Measurements from ENCODE around the gene ABI2. TPM values are rescaled to one million over a fixed set of nuclear protein-coding genes. Genes with fewer than 3 reads are reported as not detected.
A peak's percentile ranks its signal among the peaks of the same experiment; 100 is the strongest.

The ABI2 gene
- 10 to 100 TPM; 19.3 to 21.0 TPM for total RNA-seq
- 19.1 TPM for polyA plus RNA-seq (2013, experiment 1 of 2)
- 18.9 TPM for polyA plus RNA-seq (2013, experiment 2 of 2)
- 11.6 to 76.8 (median 38.0) reads per million in 172 experiments for total RNA-seq

DNA sequence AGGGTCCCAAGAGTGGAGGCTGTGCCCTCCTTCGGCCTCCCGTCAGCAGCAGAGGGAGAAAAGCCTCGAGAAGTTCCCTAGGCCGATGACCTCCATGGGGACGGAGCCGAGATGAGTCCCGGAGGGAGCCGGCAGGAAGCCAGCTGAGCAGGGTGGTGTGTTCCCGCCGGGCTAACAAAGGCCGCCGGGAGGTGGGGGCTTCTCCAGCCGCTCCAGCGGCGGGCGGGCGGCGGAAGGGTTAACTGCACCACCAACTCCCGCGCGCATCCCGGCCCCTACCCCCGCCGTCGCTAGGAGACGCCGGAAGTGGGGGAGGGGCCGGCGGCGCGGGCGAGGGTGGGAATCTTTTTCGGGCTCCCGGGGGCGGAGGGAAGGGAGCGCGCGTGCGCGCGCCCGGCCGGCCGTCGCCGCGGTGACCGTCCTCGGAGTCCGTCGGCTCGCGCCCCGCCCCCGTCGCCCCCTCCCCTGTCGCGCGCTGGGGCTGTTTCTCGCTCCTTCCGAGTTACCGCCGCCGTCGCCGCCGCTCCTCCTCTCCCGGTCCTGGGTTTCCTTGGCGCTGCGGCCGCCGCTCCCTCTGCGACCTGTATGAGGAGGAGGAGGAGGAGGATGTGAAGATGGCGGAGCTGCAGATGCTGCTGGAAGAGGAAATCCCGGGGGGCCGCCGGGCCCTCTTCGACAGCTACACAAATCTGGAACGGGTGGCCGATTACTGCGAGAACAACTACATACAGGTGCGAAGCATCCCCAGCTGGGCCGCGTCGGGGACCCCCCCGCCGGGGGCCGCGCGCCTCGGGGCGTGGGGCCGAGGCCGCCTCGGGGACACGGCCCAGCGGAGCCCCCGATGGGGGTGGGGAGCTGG is at the start of gene ABI2:
ABI2 (plus strand) TSS at position 494 of the 859 bp plus-strand sequence; CDS start at position 615, 121 bp downstream.
- ChIA-PET CTCF (interaction anchor here (0.7 kb wide), 1 partner anchor 16 kb away, joined by 3 read pairs; no protein-coding TSS in a partner anchor), POLR2A (interaction anchor here (1.1 to 1.7 kb wide), 2 partner anchors 19 to 89 kb away, joined by 3 to 12 read pairs; partner anchors contain the start of gene CYP20A1)
- ATAC-seq (ENCODE audit: poor library complexity) (peak; percentile 68), DNase-seq (peak; percentile 15 to 79 (median 56))
- H3K9me3 ChIP-seq (ENCODE audit: control insufficient read depth in 1 of 2, insufficient read depth in 1 of 2, low read length in 2 of 2), result no peaks in the 10 kb centered on the region
- H3K27me3 ChIP-seq (ENCODE audit: control insufficient read depth in 1 of 2, insufficient read depth in 2 of 2, low read length in 2 of 2), result no peaks in the 10 kb centered on the region
- intact Hi-C loops (cut with DNase I, micrococcal nuclease), result loop anchor here in 1 of 2 experiments (5.0 kb wide), 1 partner anchor 91 kb away; the partner anchor contains the start of gene CYP20A1
- peak within 1 kb of the TSS; percentile 92 for H3K4me3 Mint-ChIP-seq
- H3K36me3 ChIP-seq (ENCODE audit: insufficient read depth, low read length), result no peaks in the 10 kb centered on the region
- peak within 1 kb of the TSS; percentile 78 for H3K27ac Mint-ChIP-seq
- no peaks in the 10 kb centered on the region for H3K27me3 Mint-ChIP-seq
- peaks cover 6% of the 10 kb centered on the region for H3K36me3 Mint-ChIP-seq (ENCODE audit: low read depth)
- H3K9me3 Mint-ChIP-seq, result no peaks in the 10 kb centered on the region
- H3K4me1 Mint-ChIP-seq (ENCODE audit: low read depth), result peaks cover 32% of the 10 kb centered on the region
- H3K4me1 ChIP-seq (ENCODE audit: insufficient read depth, low read length), result peaks cover 13% of the 10 kb centered on the region
- H3K4me3 ChIP-seq (ENCODE audit: low read length), result peak within 1 kb of the TSS; percentile 86
- H3K27ac ChIP-seq (ENCODE audit: low read depth in 1 of 2, low read length in 2 of 2), result peak within 1 kb of the TSS; percentile 54 to 70
- no peak for TF ChIP-seq CTCF (IDR thresholded peaks at IDR 0.05)

GRCh38 chr2:203279288-203279687 is 48.9 kb upstream of the ABI2 start:
- DNase-seq (no peak), ATAC-seq (ENCODE audit: poor library complexity) (no peak)
- peaks cover 88% of the 10 kb centered on the region for H3K36me3 Mint-ChIP-seq (ENCODE audit: low read depth)
- ChIA-PET CTCF (no interaction called here), POLR2A (no interaction called here)
- no peak overlapping the region for H3K27ac Mint-ChIP-seq
- no peaks in the 10 kb centered on the region for H3K9me3 Mint-ChIP-seq
- no peaks in the 10 kb centered on the region for H3K27me3 ChIP-seq (ENCODE audit: control insufficient read depth in 1 of 2, insufficient read depth in 2 of 2, low read length in 2 of 2)
- no peak overlapping the region for H3K4me3 ChIP-seq (ENCODE audit: low read length)
- no peak overlapping the region for H3K4me3 Mint-ChIP-seq
- no peaks in the 10 kb centered on the region for H3K9me3 ChIP-seq (ENCODE audit: control insufficient read depth in 1 of 2, insufficient read depth in 1 of 2, low read length in 2 of 2)
- peak overlapping the region in 1 of 2 donors; percentile 7 for H3K27ac ChIP-seq (ENCODE audit: low read depth in 1 of 2, low read length in 2 of 2)
- H3K4me1 Mint-ChIP-seq (ENCODE audit: low read depth), result no peaks in the 10 kb centered on the region
- no peaks in the 10 kb centered on the region for H3K4me1 ChIP-seq (ENCODE audit: insufficient read depth, low read length)
- intact Hi-C loops (cut with DNase I, micrococcal nuclease), result no loop called here
- H3K27me3 Mint-ChIP-seq, result no peaks in the 10 kb centered on the region
- H3K36me3 ChIP-seq (ENCODE audit: insufficient read depth, low read length), result peaks cover 73% of the 10 kb centered on the region
- no peak for TF ChIP-seq CTCF (IDR thresholded peaks at IDR 0.05)

- Histone ChIP-seq H3K27ac (ENCODE audit: low read depth in 1 of 2, low read length in 2 of 2) (no peak overlapping the region), H3K36me3 (ENCODE audit: insufficient read depth, low read length) (peaks cover 81% of the 10 kb centered on the region), H3K4me1 (ENCODE audit: insufficient read depth, low read length) (no peaks in the 10 kb centered on the region), H3K27me3 (ENCODE audit: control insufficient read depth in 1 of 2, insufficient read depth in 2 of 2, low read length in 2 of 2) (no peaks in the 10 kb centered on the region), H3K4me3 (ENCODE audit: low read length) (no peak overlapping the region), H3K9me3 (ENCODE audit: control insufficient read depth in 1 of 2, insufficient read depth in 1 of 2, low read length in 2 of 2) (no peaks in the 10 kb centered on the region)
- TF ChIP-seq CTCF (IDR thresholded peaks at IDR 0.05), result no peak
- no peak overlapping the region for H3K27ac Mint-ChIP-seq
- DNase-seq (no peak), ATAC-seq (ENCODE audit: poor library complexity) (no peak)
- H3K36me3 Mint-ChIP-seq (ENCODE audit: low read depth), result peaks cover 92% of the 10 kb centered on the region
- ChIA-PET POLR2A (no interaction called here), CTCF (no interaction called here)
- no peak overlapping the region for H3K4me3 Mint-ChIP-seq
- H3K4me1 Mint-ChIP-seq (ENCODE audit: low read depth), result no peaks in the 10 kb centered on the region
- no peaks in the 10 kb centered on the region for H3K27me3 Mint-ChIP-seq
- H3K9me3 Mint-ChIP-seq, result no peaks in the 10 kb centered on the region
- intact Hi-C loops (cut with DNase I, micrococcal nuclease), result loop anchor here in 1 of 2 experiments (10.0 kb wide), 1 partner anchor 534 kb away; no protein-coding TSS in a partner anchor
These were observed 47.6 kb upstream of the ABI2 start for GRCh38 chr2:203280428-203281064.
